Fibroblast of mammary gland (primary cell): ENCODE results near the gene NUDT21.

Source experiments
- DNase-seq: peaks from one replicate; pipeline ENCODE4 v3.0.0-alpha.2; 2010; ENCODE audit warnings: low read depth
- H3K4me3 ChIP-seq: 2 replicates; pipeline ENCODE4 v1.5.1; 2011; ENCODE audit warnings: low read depth, mild to moderate bottlenecking, low read length, moderate library complexity; ENCODE audit not compliant: control insufficient read depth
- CTCF ChIP-seq: conservative IDR thresholded peaks from 2 replicates; pipeline ENCODE4 v1.5.1; 2011; ENCODE audit warnings: low read depth, low read length, inconsistent platforms; ENCODE audit not compliant: control insufficient read depth, insufficient read depth

Gene NUDT21

GRCh38 chr16:56462064-56462796 is 11.1 kb upstream of the NUDT21 start:
- no peak overlapping the region for H3K4me3 ChIP-seq
- DNase-seq, result no peak
- no peak for TF ChIP-seq CTCF

GRCh38 chr16:56460101-56460500 is 9.0 kb upstream of the NUDT21 start:
- no peak for DNase-seq
- TF ChIP-seq CTCF, result no peak
- H3K4me3 ChIP-seq, result no peak overlapping the region

- no peak for TF ChIP-seq CTCF
- H3K4me3 ChIP-seq, result no peak overlapping the region
- DNase-seq, result no peak
Observed at GRCh38 chr16:56457927-56458470, 6.9 kb upstream of the NUDT21 start.

GRCh38 chr16:56451753-56452689 is 889 bp upstream of the NUDT21 start:
- H3K4me3 ChIP-seq, result peak overlapping the region; percentile 90
- TF ChIP-seq CTCF, result no peak
- DNase-seq, result peak; percentile 46

GRCh38 chr16:56450275-56450985 is 702 bp downstream of the NUDT21 start:
- H3K4me3 ChIP-seq, result peak overlapping the region; percentile 90
- peak; percentile 15 for DNase-seq
- no peak for TF ChIP-seq CTCF

GRCh38 chr16:56448005-56448404 is 3.1 kb downstream of the NUDT21 start:
- no peak for TF ChIP-seq CTCF
- DNase-seq, result no peak
- H3K4me3 ChIP-seq, result no peak overlapping the region
